Mesothelial cell of epicardium (in vitro differentiated cells): ENCODE data around the gene TSC22D3. TPM values are rescaled to one million over a fixed set of nuclear protein-coding genes. Genes with fewer than 3 reads are reported as not detected.

Experiments used
- DNase-seq, 2 experiments: peaks; one replicate each; pipeline ENCODE4 v3.0.0; 2021; ENCODE audit warnings: low spot score in 2 of 2; ENCODE audit not compliant: unreplicated experiment in 2 of 2
- H3K27ac Mint-ChIP-seq: 2 replicates; pipeline ENCODE4 v1.8.0; 2021; ENCODE audit warnings: mixed read lengths
- H3K27me3 Mint-ChIP-seq: 2 replicates; pipeline ENCODE4 v1.8.0; 2021; ENCODE audit warnings: low read depth, mixed read lengths
- H3K36me3 Mint-ChIP-seq: 2 replicates; pipeline ENCODE4 v1.8.0; 2021; ENCODE audit warnings: mixed read lengths
- H3K4me1 Mint-ChIP-seq: 2 replicates; pipeline ENCODE4 v1.8.0; 2021; ENCODE audit warnings: mixed read lengths
- H3K4me3 Mint-ChIP-seq: 2 replicates; pipeline ENCODE4 v1.8.0; 2021; ENCODE audit warnings: mild to moderate bottlenecking, moderate library complexity, mixed read lengths
- H3K9me3 Mint-ChIP-seq: 2 replicates; pipeline ENCODE4 v1.8.0; 2021; ENCODE audit warnings: mixed read lengths
- total RNA-seq: library from RNA; stranded (reverse); gene quantifications from 3 replicates; pipeline ENCODE4 v1.2.1, GENCODE V29; 2021
- TF ChIP-seq, protein P1 (sequence below): fragments of 200-600 bp; sonication (generic); IDR thresholded peaks from one replicate; pipeline ENCODE4 v1.5.0; 2021; ENCODE audit warnings: antibody characterized with exemption; ENCODE audit not compliant: unreplicated experiment

TSC22D3 gene
- total RNA-seq, 1 donor from 2014 or later: 34.4 TPM

- DNase-seq: no peak
- peaks cover 9% of the 10 kb centered on the region for H3K9me3 Mint-ChIP-seq
- no peaks in the 10 kb centered on the region for H3K4me1 Mint-ChIP-seq
- H3K36me3 Mint-ChIP-seq: no peaks in the 10 kb centered on the region
- H3K27ac Mint-ChIP-seq: no peak overlapping the region
- peaks cover 24% of the 10 kb centered on the region for H3K27me3 Mint-ChIP-seq
- TF ChIP-seq, protein P1, sequence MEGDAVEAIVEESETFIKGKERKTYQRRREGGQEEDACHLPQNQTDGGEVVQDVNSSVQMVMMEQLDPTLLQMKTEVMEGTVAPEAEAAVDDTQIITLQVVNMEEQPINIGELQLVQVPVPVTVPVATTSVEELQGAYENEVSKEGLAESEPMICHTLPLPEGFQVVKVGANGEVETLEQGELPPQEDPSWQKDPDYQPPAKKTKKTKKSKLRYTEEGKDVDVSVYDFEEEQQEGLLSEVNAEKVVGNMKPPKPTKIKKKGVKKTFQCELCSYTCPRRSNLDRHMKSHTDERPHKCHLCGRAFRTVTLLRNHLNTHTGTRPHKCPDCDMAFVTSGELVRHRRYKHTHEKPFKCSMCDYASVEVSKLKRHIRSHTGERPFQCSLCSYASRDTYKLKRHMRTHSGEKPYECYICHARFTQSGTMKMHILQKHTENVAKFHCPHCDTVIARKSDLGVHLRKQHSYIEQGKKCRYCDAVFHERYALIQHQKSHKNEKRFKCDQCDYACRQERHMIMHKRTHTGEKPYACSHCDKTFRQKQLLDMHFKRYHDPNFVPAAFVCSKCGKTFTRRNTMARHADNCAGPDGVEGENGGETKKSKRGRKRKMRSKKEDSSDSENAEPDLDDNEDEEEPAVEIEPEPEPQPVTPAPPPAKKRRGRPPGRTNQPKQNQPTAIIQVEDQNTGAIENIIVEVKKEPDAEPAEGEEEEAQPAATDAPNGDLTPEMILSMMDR: no peak
- no peak overlapping the region for H3K4me3 Mint-ChIP-seq
These were observed 19.9 kb downstream of the TSC22D3 start for GRCh38 chrX:107755721-107756120.

DNA sequence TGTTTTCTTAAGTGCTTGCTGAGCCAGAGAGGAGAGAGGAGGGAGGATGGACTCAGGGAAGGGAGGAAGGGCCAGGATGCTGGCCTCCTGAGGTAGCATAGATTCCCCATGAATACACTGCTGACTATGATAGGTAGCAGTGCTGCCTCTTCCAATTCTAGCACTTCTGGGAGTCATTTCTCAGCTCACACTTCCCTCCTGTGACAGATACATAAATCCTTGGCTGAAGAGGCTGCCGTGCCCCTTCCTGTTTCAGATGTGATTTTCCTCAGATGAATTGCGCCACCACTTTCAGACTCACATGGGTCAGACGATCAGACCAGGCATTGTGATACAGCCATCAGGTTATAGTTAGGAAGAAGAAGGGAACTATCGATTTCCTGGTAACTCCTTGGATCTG is 22.4 kb downstream of the TSC22D3 start:
- Mint-ChIP-seq H3K27ac (no peak overlapping the region), H3K4me1 (peaks cover 3% of the 10 kb centered on the region)

DNA sequence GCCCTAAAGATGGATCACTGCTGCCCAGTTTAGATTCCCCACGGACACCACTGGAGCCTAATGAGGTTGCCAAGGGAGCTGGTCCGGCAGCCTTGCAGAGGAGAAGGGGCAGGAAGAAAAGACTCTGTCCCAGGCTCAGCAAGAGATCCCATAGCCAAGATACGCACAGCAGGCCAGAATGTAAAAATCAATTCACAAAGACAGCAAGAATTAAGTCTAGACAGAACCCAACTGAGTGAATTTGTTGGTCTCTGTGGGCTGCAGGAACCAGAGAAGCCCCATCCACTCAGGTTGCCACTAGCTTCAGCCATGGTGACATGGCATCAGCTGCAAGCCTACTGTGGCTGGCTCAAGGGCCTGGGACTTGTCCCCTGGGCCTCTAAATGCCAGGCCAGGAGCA is 22.9 kb downstream of the TSC22D3 start:
- peaks cover 30% of the 10 kb centered on the region for H3K27me3 Mint-ChIP-seq
- TF ChIP-seq, protein P1: no peak
- peaks cover 13% of the 10 kb centered on the region for H3K9me3 Mint-ChIP-seq
- H3K36me3 Mint-ChIP-seq: no peaks in the 10 kb centered on the region
- no peak overlapping the region for H3K4me3 Mint-ChIP-seq
- DNase-seq: no peak
- H3K27ac Mint-ChIP-seq: no peak overlapping the region
- peaks cover 3% of the 10 kb centered on the region for H3K4me1 Mint-ChIP-seq

More for the DNA sequence above, 22.4 kb downstream of the TSC22D3 start:
- Mint-ChIP-seq H3K27me3 (peaks cover 27% of the 10 kb centered on the region), H3K36me3 (no peaks in the 10 kb centered on the region), H3K9me3 (peaks cover 13% of the 10 kb centered on the region), H3K4me3 (no peak overlapping the region)
- TF ChIP-seq, protein P1: no peak
- DNase-seq: no peak

GRCh38 chrX:107752043-107752442 is 23.5 kb downstream of the TSC22D3 start:
- H3K4me3 Mint-ChIP-seq: no peak overlapping the region
- H3K27me3 Mint-ChIP-seq: peaks cover 29% of the 10 kb centered on the region
- H3K36me3 Mint-ChIP-seq: no peaks in the 10 kb centered on the region
- TF ChIP-seq, protein P1: no peak
- peaks cover 3% of the 10 kb centered on the region for H3K4me1 Mint-ChIP-seq
- DNase-seq: no peak
- H3K27ac Mint-ChIP-seq: no peak overlapping the region
- H3K9me3 Mint-ChIP-seq: peaks cover 13% of the 10 kb centered on the region

GRCh38 chrX:107750861-107751445 is 24.6 kb downstream of the TSC22D3 start:
- no peak overlapping the region for H3K27ac Mint-ChIP-seq

More at GRCh38 chrX:107750861-107751445, 24.6 kb downstream of the TSC22D3 start:
- DNase-seq: no peak
- Mint-ChIP-seq H3K4me1 (peaks cover 3% of the 10 kb centered on the region), H3K27me3 (peaks cover 36% of the 10 kb centered on the region), H3K36me3 (no peaks in the 10 kb centered on the region), H3K9me3 (peaks cover 13% of the 10 kb centered on the region), H3K4me3 (no peak overlapping the region)
- TF ChIP-seq, protein P1: no peak
